HFF-Myc (cell line): ENCODE results near the gene MYDGF.

Experiments used
- DNase-seq: peaks from one replicate; pipeline ENCODE4 v3.0.0-alpha.2; 2011; ENCODE audit warnings: low read depth; ENCODE audit errors: extremely low read depth
- H3K4me3 ChIP-seq: replicated peaks from 2 replicates; pipeline ENCODE4 v1.5.1; 2011; ENCODE audit warnings: low read depth, mild to moderate bottlenecking, control low read depth, low read length
- CTCF ChIP-seq: IDR thresholded peaks from 2 replicates; pipeline ENCODE4 v1.5.1; 2012; ENCODE audit warnings: mild to moderate bottlenecking, low read depth, low read length, control low read depth; ENCODE audit errors: missing control alignments

Gene MYDGF

GRCh38 chr19:4609878-4610511 lies 60.1 kb downstream of the MYDGF start:
- no peak for DNase-seq
- no peak for TF ChIP-seq CTCF
- no peak overlapping the region for H3K4me3 ChIP-seq
